HL-60/S4 (cell line): ENCODE results near the gene MEIS1.

Experiments
- in situ Hi-C: fragments of 300-500 bp; cut with MboI; formaldehyde crosslinking; loops from 2 replicates; pipeline ENCODE4 v1.14.3; 2022; ENCODE audit warnings: low sequenced_read_pairs

The MEIS1 gene

GRCh38 chr2:66431274-66431642 is 3.7 kb upstream of the MEIS1 start:
- in situ Hi-C loops: loop anchor here (25.0 kb wide), 1 partner anchor 1406 kb away; no protein-coding TSS in a partner anchor

GRCh38 chr2:66431846-66432587 is 2.9 kb upstream of the MEIS1 start:
- in situ Hi-C loops: loop anchor here (25.0 kb wide), 1 partner anchor 1405 kb away; no protein-coding TSS in a partner anchor

GRCh38 chr2:66432801-66433694 is 1.9 kb upstream of the MEIS1 start:
- in situ Hi-C loops: loop anchor here (25.0 kb wide), 1 partner anchor 1404 kb away; no protein-coding TSS in a partner anchor

- in situ Hi-C loops: loop anchor here (25.0 kb wide), 1 partner anchor 1404 kb away; no protein-coding TSS in a partner anchor
Measured at GRCh38 chr2:66433695-66433944, 1.3 kb upstream of the MEIS1 start.

GRCh38 chr2:66433945-66434678 is 813 bp upstream of the MEIS1 start:
- in situ Hi-C loops: loop anchor here (25.0 kb wide), 1 partner anchor 1403 kb away; no protein-coding TSS in a partner anchor

GRCh38 chr2:66435549-66435875 is 587 bp downstream of the MEIS1 start:
- in situ Hi-C loops: loop anchor here (25.0 kb wide), 1 partner anchor 1402 kb away; no protein-coding TSS in a partner anchor

GRCh38 chr2:66435963-66436362 is 1.0 kb downstream of the MEIS1 start:
- in situ Hi-C loops: loop anchor here (25.0 kb wide), 1 partner anchor 1401 kb away; no protein-coding TSS in a partner anchor

GRCh38 chr2:66436581-66437001 is 1.7 kb downstream of the MEIS1 start:
- in situ Hi-C loops: loop anchor here (25.0 kb wide), 1 partner anchor 1401 kb away; no protein-coding TSS in a partner anchor

- in situ Hi-C loops: loop anchor here (25.0 kb wide), 1 partner anchor 1400 kb away; no protein-coding TSS in a partner anchor
Measured at GRCh38 chr2:66437109-66437690, 2.3 kb downstream of the MEIS1 start.

GRCh38 chr2:66437691-66438497 is 3.0 kb downstream of the MEIS1 start:
- in situ Hi-C loops: loop anchor here (25.0 kb wide), 1 partner anchor 1399 kb away; no protein-coding TSS in a partner anchor

GRCh38 chr2:66438498-66438833 is 3.5 kb downstream of the MEIS1 start:
- in situ Hi-C loops: loop anchor here (25.0 kb wide), 1 partner anchor 1399 kb away; no protein-coding TSS in a partner anchor

- in situ Hi-C loops: loop anchor here (25.0 kb wide), 1 partner anchor 1398 kb away; no protein-coding TSS in a partner anchor
Measured at GRCh38 chr2:66438891-66439811, 4.2 kb downstream of the MEIS1 start.

- in situ Hi-C loops: loop anchor here (25.0 kb wide), 1 partner anchor 1397 kb away; no protein-coding TSS in a partner anchor
Measured at GRCh38 chr2:66439812-66440542, 5.1 kb downstream of the MEIS1 start.

GRCh38 chr2:66440708-66441497 is 6.0 kb downstream of the MEIS1 start:
- in situ Hi-C loops: loop anchor here (25.0 kb wide), 1 partner anchor 1396 kb away; no protein-coding TSS in a partner anchor

GRCh38 chr2:66441581-66442320 is 6.8 kb downstream of the MEIS1 start:
- in situ Hi-C loops: loop anchor here (25.0 kb wide), 1 partner anchor 1396 kb away; no protein-coding TSS in a partner anchor

- in situ Hi-C loops: loop anchor here (25.0 kb wide), 1 partner anchor 1395 kb away; no protein-coding TSS in a partner anchor
Measured at GRCh38 chr2:66442516-66443185, 7.7 kb downstream of the MEIS1 start.
